GM18519 (cell line): ENCODE data around the gene CFAP119.

ENCODE experiments used
- ATAC-seq: cut with Tn5 transposase; IDR thresholded peaks from one replicate; pipeline ENCODE4 v1.9.1; 2021; ENCODE audit warnings: mild to moderate bottlenecking, moderate library complexity; ENCODE audit not compliant: unreplicated experiment, low FRiP score

Gene CFAP119

DNA sequence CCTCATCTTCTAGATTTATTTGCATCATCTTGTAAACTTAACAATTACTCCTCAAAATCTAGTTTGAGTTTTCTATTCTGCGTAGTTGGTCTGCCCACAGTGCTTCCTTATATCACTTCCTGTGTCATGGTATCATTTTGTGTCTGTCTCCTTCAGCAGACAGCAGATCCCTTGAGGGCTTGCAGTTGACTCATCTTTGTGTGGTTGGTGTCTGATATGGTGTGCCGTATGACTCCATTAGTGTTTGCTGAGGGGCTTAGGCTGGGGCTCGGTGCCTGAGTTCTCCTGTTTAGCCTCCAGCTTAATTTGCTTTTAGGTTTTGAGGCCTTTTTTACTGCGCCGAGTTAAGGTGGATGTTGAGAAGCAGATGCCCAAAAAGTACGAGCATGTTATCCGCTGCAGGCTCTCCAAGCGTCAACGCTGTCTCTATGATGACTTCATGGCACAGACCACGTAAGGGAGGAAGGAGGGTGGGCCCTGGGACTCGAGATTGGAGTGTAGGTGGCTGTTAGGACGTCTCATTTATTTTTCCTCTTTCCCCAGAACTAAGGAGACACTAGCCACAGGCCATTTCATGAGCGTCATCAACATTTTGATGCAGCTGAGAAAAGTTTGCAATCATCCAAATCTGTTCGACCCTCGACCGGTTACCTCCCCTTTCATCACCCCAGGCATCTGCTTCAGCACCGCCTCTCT, 46.0 kb downstream of the CFAP119 start:
- ATAC-seq: no peak

DNA sequence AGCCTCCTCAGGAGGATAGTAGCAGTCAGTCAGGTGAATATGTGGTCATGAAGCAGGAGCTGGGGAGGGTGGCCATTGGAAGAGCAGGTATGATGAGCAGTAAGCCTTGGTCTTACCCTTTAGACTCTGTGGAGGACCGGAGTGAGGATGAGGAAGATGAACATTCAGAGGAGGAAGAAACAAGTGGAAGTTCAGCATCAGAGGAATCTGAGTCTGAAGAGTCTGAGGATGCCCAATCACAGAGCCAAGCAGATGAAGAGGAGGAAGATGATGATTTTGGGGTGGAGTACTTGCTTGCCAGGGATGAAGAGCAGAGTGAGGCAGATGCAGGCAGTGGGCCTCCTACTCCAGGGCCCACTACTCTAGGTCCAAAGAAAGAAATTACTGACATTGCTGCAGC, 50.1 kb downstream of the CFAP119 start:
- no peak for ATAC-seq

DNA sequence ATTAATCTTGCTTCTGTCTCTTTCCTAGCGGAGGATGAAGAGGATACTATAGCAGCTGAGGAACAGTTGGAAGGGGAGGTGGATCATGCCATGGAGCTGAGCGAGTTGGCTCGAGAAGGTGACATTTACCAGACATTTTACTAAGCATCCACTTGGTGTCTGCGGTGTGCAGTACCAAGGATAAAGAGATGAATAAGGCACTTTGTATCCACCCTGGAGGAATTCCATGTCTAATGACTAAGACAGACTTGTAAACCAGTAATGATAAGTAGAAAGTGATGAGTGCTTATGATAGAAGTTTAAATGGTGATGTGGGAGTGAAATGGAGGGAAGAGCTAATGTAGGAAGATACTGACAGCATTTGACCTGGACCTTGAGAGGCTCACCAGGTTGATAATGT, 50.9 kb downstream of the CFAP119 start:
- no peak for ATAC-seq
